Transverse colon (tissue), 4 donors: Measurements from ENCODE around the gene CDKN2AIP. TPM values are rescaled to one million over a fixed set of nuclear protein-coding genes. Genes with fewer than 3 reads are reported as not detected.

Experiments
- DNase-seq: peaks from one replicate; pipeline ENCODE4 v3.0.0-alpha.2; 2019
- H3K27ac ChIP-seq, 4 donors: fragments of 200-600 bp; sonication (generic); 2 replicates each; pipeline ENCODE4 v1.5.1; 2016 to 2018; ENCODE audit warnings: inconsistent platforms in 4 of 4
- H3K27me3 ChIP-seq: fragments of 200-600 bp; sonication (generic); 2 replicates; pipeline ENCODE4 v1.5.1; 2017; ENCODE audit warnings: inconsistent platforms
- H3K36me3 ChIP-seq, 4 donors: fragments of 200-600 bp; sonication (generic); 2 replicates each; pipeline ENCODE4 v1.5.1; 2017 to 2019; ENCODE audit warnings: inconsistent platforms in 4 of 4
- H3K4me1 ChIP-seq, 4 donors: fragments of 200-600 bp; sonication (generic); 2 replicates each; pipeline ENCODE4 v1.5.1; 2017 to 2020; ENCODE audit warnings: inconsistent platforms in 4 of 4
- H3K4me3 ChIP-seq, 4 donors: fragments of 200-600 bp; sonication (generic); 1 replicate in 1 of 4; 2 replicates in 3 of 4; pipeline versions ENCODE4 v1.5.1 to v1.6.1; 2017 to 2019; ENCODE audit warnings: inconsistent platforms in 4 of 4
- H3K9me3 ChIP-seq, 2 donors: fragments of 200-600 bp; sonication (generic); 2 replicates each; pipeline ENCODE4 v1.5.1; 2017 to 2019; ENCODE audit warnings: inconsistent platforms in 2 of 2
- CTCF ChIP-seq, 5 experiments: fragments of 200-600 bp in 3 of 5; fragments of 450-650 bp in 2 of 5; sonication (generic) in 3 of 5; IDR thresholded peaks; 1 replicate in 2 of 5; 2 replicates in 3 of 5; pipeline ENCODE4 v1.5.1; 2016 to 2017; ENCODE audit warnings: antibody characterized with exemption in 5 of 5, inconsistent platforms in 3 of 5, mild to moderate bottlenecking in 2 of 5, moderate library complexity in 1 of 5
- EP300 ChIP-seq: sonication (generic); formaldehyde crosslinking; IDR thresholded peaks from one replicate; pipeline ENCODE4 v1.6.1; 2017; ENCODE audit warnings: antibody characterized with exemption, low read depth
- POLR2A ChIP-seq: fragments of 450-650 bp; IDR thresholded peaks from one replicate; pipeline ENCODE4 v1.6.1; 2016; ENCODE audit warnings: antibody characterized with exemption, mild to moderate bottlenecking, moderate library complexity
- POLR2AphosphoS5 ChIP-seq, 3 donors: sonication (generic); formaldehyde crosslinking; IDR thresholded peaks; one replicate each; pipeline ENCODE4 v1.6.1; 2016; ENCODE audit warnings: antibody characterized with exemption in 3 of 3
- WGBS, 2 donors: methylation state at CpG; one replicate each; pipeline ENCODE4 v1.1.5; 2018; ENCODE audit warnings: low coverage in 1 of 2; 5-methylcytosine and 5-hydroxymethylcytosine counted together
- in situ Hi-C, 4 donors: fragments of 200-750 bp; cut with MboI; loops; one replicate each; pipeline versions ENCODE4 v1.15.0 to v1.15.1; 2017; ENCODE audit warnings: low sequenced_read_pairs in 3 of 4, low pct_ligation_motif_present in 1 of 4, low pct_unique_long_range_greater_than_20kb in 1 of 4
- intact Hi-C: fragments of 100-400 bp; cut with DNase I; formaldehyde crosslinking; loops from one replicate; pipeline ENCODE4 v1.15.1; 2023; ENCODE audit warnings: low total_unique reads
- total RNA-seq, 4 donors: library from RNA; depleted of rRNA; stranded (reverse); fragments of >200 nt; gene quantifications; one replicate each; pipeline ENCODE4 v1.1.0, GENCODE V29; 2016

CDKN2AIP gene
- total RNA-seq, 4 donors from 2014 or later = 13.9 to 26.2 (median 24.7) TPM

GRCh38 chr4:183468210-183469095 lies 24.0 kb downstream of the CDKN2AIP start:
- TF ChIP-seq POLR2AphosphoS5 (IDR thresholded peaks at IDR 0.05) = no peak
- TF ChIP-seq EP300 = no peak
- no peak for TF ChIP-seq CTCF (IDR thresholded peaks at IDR 0.05)
- TF ChIP-seq POLR2A = no peak
- no peaks in the 10 kb centered on the region for H3K27me3 ChIP-seq
- no peak overlapping the region for H3K27ac ChIP-seq
- in situ Hi-C loops (loop anchor here in 2 of 4 donors (25.0 kb wide), 2 partner anchors 194 to 694 kb away; partner anchors contain the start of genes RWDD4 (in 1 of the 2) and TRAPPC11 (in 1 of the 2)), intact Hi-C loops (no loop called here)
- DNase-seq = no peak
- 32 to 67% methylated on average over 5 to 7 of the region's 7 CpGs for WGBS, 2 donors
- H3K9me3 ChIP-seq = no peaks in the 10 kb centered on the region
- no peak overlapping the region for H3K4me3 ChIP-seq
- H3K4me1 ChIP-seq = peaks cover 0 to 6% (median 2%) of the 10 kb centered on the region in 4 donors
- no peaks in the 10 kb centered on the region for H3K36me3 ChIP-seq

GRCh38 chr4:183469285-183469684 lies 24.8 kb downstream of the CDKN2AIP start:
- TF ChIP-seq POLR2AphosphoS5 (IDR thresholded peaks at IDR 0.05) (no peak), EP300 (no peak), CTCF (IDR thresholded peaks at IDR 0.05) (no peak), POLR2A (no peak)
- WGBS, 2 donors = 50 to 62% methylated on average over 1 of the region's 1 CpG
- Histone ChIP-seq H3K4me3 (no peak overlapping the region), H3K27ac (no peak overlapping the region), H3K36me3 (no peaks in the 10 kb centered on the region), H3K27me3 (no peaks in the 10 kb centered on the region), H3K9me3 (no peaks in the 10 kb centered on the region), H3K4me1 (peaks cover 0 to 6% (median 2%) of the 10 kb centered on the region in 4 donors)
- intact Hi-C loops = no loop called here
- in situ Hi-C loops = loop anchor here in 2 of 4 donors (25.0 kb wide), 2 partner anchors 193 to 693 kb away; partner anchors contain the start of genes RWDD4 (in 1 of the 2) and TRAPPC11 (in 1 of the 2)
- no peak for DNase-seq

GRCh38 chr4:183469936-183470335 lies 25.5 kb downstream of the CDKN2AIP start:
- no peaks in the 10 kb centered on the region for H3K9me3 ChIP-seq
- peaks cover 0 to 6% (median 2%) of the 10 kb centered on the region in 4 donors for H3K4me1 ChIP-seq
- in situ Hi-C loops = loop anchor here in 3 of 4 donors (10.0 to 25.0 kb wide), 3 partner anchors 135 to 692 kb away; partner anchors contain the start of genes RWDD4 (in 1 of the 3) and TRAPPC11 (in 1 of the 3)
- no peaks in the 10 kb centered on the region for H3K36me3 ChIP-seq
- TF ChIP-seq POLR2A = no peak
- TF ChIP-seq CTCF (IDR thresholded peaks at IDR 0.05) = no peak
- TF ChIP-seq EP300 = no peak
- TF ChIP-seq POLR2AphosphoS5 (IDR thresholded peaks at IDR 0.05) = no peak
- no peaks in the 10 kb centered on the region for H3K27me3 ChIP-seq
- intact Hi-C loops = loop anchor here (10.0 kb wide), 1 partner anchor 135 kb away; no protein-coding TSS in a partner anchor
- no peak for DNase-seq
- WGBS, 2 donors = 69 to 86% methylated on average over 1 to 2 of the region's 2 CpGs
- H3K27ac ChIP-seq = no peak overlapping the region
- no peak overlapping the region for H3K4me3 ChIP-seq

GRCh38 chr4:183470821-183471220 lies 26.4 kb downstream of the CDKN2AIP start:
- Histone ChIP-seq H3K4me1 (peaks cover 0 to 6% (median 2%) of the 10 kb centered on the region in 4 donors), H3K4me3 (no peak overlapping the region), H3K27ac (no peak overlapping the region), H3K36me3 (no peaks in the 10 kb centered on the region), H3K27me3 (no peaks in the 10 kb centered on the region), H3K9me3 (no peaks in the 10 kb centered on the region)
- TF ChIP-seq CTCF (IDR thresholded peaks at IDR 0.05) = no peak
- TF ChIP-seq POLR2A = no peak
- TF ChIP-seq EP300 = no peak
- no peak for TF ChIP-seq POLR2AphosphoS5 (IDR thresholded peaks at IDR 0.05)
- DNase-seq = no peak
- in situ Hi-C loops = loop anchor here in 3 of 4 donors (10.0 to 25.0 kb wide), 3 partner anchors 134 to 691 kb away; partner anchors contain the start of genes RWDD4 (in 1 of the 3) and TRAPPC11 (in 1 of the 3)
- intact Hi-C loops = loop anchor here (10.0 kb wide), 1 partner anchor 134 kb away; no protein-coding TSS in a partner anchor
- 60 to 73% methylated on average over 4 of the region's 4 CpGs for WGBS, 2 donors
